AG09309 (cell line): ENCODE results near the gene ID2.

Experiments used
- DNase-seq: peaks from one replicate; pipeline ENCODE4 v3.0.0-alpha.2; 2010; ENCODE audit warnings: low read depth
- H3K4me3 ChIP-seq: 2 replicates; pipeline ENCODE4 v1.5.1; 2011; ENCODE audit warnings: mild to moderate bottlenecking, low read depth, low read length, moderate library complexity; ENCODE audit not compliant: control insufficient read depth
- CTCF ChIP-seq: IDR thresholded peaks from 2 replicates; pipeline ENCODE4 v1.5.1; 2011; ENCODE audit warnings: mild to moderate bottlenecking, low read depth, low read length, inconsistent platforms; ENCODE audit not compliant: insufficient read depth, control insufficient read depth; ENCODE audit errors: missing control alignments

ID2 gene

GRCh38 chr2:8673381-8673780 is 8.5 kb upstream of the ID2 start:
- DNase-seq = no peak
- no peak for TF ChIP-seq CTCF
- no peak overlapping the region for H3K4me3 ChIP-seq

GRCh38 chr2:8674420-8675009 is 7.3 kb upstream of the ID2 start:
- no peak for DNase-seq
- no peak overlapping the region for H3K4me3 ChIP-seq
- no peak for TF ChIP-seq CTCF

- no peak for DNase-seq
- no peak for TF ChIP-seq CTCF
- H3K4me3 ChIP-seq = no peak overlapping the region
Observed at GRCh38 chr2:8675543-8675942, 6.3 kb upstream of the ID2 start.

- TF ChIP-seq CTCF = no peak
- peak overlapping the region; percentile 48 for H3K4me3 ChIP-seq
- no peak for DNase-seq
Observed at GRCh38 chr2:8676191-8676920, 5.5 kb upstream of the ID2 start.

GRCh38 chr2:8676921-8677645 is 4.8 kb upstream of the ID2 start:
- DNase-seq = no peak
- peak overlapping the region; percentile 48 for H3K4me3 ChIP-seq
- no peak for TF ChIP-seq CTCF

- DNase-seq = no peak
- no peak for TF ChIP-seq CTCF
- H3K4me3 ChIP-seq = peak overlapping the region; percentile 48
Observed at GRCh38 chr2:8677646-8678592, 3.9 kb upstream of the ID2 start.
